ENCODE results near the gene CCKAR. TPM values are rescaled to one million over a fixed set of nuclear protein-coding genes. Genes with fewer than 3 reads are reported as not detected.

The CCKAR gene
- total RNA-seq, 1 experiment from 2014 or later: not detected

DNA sequence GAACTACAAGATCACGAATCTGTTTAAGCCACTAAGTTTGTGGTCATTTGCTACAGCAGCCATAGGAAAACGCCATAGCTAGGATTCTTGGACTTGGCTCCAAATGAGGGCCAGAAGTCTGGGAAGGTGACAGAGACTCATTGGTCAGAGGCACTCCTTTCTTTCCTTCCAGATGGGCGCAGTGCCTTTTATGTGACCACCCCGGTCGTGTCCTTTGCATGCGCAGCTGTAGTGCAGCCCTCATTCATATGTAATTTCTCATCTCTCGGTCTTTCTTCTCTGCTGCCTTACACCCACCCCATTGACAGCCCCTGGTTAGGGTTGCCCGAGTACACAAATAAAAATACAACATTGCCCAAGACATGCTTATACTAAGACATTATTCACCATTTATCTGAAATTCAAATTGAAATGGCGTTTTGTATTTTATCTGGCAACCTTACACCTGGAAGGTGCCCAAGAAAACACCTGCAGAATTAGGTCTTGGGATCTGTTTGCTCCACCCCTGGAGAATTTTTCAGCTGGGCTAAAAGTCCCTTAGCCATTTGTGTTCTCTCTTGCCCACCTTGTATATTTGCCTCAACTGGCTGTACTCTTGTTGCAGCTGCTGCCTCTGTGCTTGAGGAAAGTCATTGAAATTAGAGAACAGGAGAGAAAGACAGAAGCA lies 21.9 kb downstream of the CCKAR start:
- in situ Hi-C loops (cut with HindIII; ENCODE audit: low pct_unique_long_range_greater_than_20kb, low sequenced_read_pairs): no loop called here
- no peak for DNase-seq (ENCODE audit: low read depth, low spot score)

DNA sequence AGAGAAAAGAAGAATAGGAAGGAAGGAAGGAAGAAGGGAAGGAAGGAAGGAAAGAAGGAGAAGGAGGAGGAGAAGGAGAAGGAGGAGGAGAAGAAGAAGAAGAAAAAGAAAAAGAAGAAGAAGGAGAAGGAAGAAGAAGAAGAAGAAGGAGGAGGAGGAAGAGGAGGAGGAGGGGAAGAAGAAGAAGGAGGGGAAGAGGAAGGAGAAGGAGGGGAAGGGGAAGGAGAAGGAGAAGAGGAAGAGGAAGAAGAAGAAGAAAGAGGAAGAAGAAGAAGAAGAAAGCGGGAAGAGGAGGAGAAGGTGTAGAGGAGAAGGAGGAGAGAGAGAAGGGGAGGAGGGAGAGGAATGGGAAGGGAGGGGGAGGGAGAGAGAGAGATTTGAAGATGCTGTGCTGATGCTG lies 22.6 kb downstream of the CCKAR start:
- in situ Hi-C loops (cut with HindIII; ENCODE audit: low pct_unique_long_range_greater_than_20kb, low sequenced_read_pairs): no loop called here
- no peak for DNase-seq (ENCODE audit: low read depth, low spot score)

DNA sequence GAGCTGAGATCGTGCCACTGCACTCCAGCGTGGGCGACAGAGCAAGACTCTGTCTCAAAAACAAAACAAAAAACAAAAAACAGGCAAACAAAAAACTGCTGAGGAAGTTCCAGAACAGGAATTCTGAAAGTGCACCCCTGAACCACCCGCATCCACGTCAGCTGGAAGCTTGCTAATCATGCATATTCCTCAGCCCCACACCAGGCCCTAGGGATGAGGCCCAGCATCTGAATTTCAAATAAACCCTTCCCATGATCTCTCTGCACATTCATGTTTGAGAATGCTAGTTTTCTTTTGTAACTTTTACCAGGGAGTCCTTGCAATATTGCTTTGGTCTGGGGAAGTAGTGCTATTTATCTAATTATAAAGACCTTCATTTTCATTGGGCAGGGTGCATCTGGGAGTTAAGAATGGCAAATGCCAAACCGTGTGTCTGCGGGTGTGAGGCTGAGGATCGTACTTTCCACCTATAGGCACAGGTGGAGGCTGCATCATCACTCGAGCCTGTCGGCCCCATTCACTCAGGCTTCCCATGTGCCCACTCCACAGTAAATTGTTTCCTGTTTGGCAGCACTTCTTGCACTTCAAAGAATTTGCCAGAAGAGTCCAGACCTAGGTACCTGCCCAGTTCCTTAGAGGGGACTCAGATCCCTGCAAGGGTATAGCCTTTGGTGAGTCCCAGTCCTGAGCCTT lies 23.6 kb downstream of the CCKAR start:
- in situ Hi-C loops (cut with HindIII; ENCODE audit: low pct_unique_long_range_greater_than_20kb, low sequenced_read_pairs): no loop called here
- no peak for DNase-seq (ENCODE audit: low read depth, low spot score)

DNA sequence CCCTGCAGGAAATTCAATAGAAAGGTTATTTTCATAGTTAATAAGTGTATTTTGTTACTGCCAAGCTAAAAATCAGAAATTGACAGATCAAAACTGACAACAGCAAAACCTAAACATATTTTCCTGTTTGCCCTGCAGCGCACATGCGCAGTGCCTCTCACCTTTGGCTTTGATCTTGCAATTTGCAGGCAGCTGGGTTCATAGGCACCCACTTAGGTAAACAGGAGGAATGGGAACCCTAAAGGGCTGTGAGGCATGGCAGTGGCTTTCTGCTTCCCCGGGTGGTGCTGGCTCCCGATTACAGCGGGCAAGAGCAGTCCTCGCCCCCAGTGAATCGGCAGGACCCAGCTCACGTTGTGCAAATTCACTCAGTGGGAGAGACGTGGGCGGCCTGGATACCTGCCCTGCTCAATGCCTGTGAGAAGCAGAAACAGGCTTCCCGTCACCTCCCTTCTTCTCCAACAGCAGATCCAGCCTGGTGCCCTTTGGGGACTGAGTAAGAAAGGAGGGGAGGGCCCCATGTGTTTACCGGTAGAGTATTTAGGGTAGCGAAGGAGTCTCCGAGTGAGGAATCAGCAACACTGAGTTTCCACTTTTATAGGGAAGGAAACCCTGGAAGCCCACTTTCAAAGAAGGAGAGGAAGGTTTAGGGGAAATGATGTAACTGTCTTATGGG lies 25.7 kb downstream of the CCKAR start:
- DNase-seq (ENCODE audit: low read depth, low spot score): no peak
- in situ Hi-C loops (cut with HindIII; ENCODE audit: low pct_unique_long_range_greater_than_20kb, low sequenced_read_pairs): no loop called here

DNA sequence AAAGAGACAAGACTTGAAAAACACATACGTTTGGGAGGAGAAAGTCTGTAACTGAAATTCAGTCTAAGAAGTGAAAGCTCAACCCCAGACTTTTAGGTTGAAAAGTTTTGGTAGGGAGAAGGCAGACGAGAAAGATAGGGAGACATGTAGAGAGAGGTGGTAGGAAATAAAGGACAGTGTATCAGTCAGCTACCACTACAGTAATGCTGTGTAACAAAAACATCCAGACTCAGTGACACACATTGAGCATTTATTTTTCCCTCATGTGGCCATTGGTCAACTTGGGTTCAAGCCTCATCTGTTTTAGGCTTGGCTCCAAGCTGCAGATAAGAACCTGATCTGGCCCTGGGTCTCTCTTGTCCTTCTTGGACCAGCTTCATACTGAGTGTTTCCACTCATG lies 26.9 kb downstream of the CCKAR start:
- in situ Hi-C loops (cut with HindIII; ENCODE audit: low pct_unique_long_range_greater_than_20kb, low sequenced_read_pairs): no loop called here
- DNase-seq (ENCODE audit: low read depth, low spot score): no peak

DNA sequence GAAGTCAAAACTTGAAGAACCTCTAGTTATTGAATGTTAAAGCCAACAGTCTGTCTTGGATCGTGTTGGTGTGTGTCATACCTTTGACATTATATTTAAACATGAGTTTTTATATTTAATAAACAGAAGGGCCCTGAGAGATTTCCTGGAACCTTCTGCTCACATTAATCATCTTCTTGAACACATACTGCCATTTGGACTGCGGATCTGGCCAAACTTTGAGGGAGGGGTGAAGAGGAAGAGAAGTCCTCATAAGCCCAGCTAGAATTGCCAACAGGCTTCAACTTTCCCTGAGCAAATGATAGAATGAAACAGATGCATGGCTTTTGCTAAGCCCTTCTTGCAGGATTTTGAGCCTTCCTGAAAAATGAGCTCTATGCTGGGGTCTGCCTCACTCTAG lies 27.4 kb downstream of the CCKAR start:
- in situ Hi-C loops (cut with HindIII; ENCODE audit: low pct_unique_long_range_greater_than_20kb, low sequenced_read_pairs): no loop called here
- no peak for DNase-seq (ENCODE audit: low read depth, low spot score)

DNA sequence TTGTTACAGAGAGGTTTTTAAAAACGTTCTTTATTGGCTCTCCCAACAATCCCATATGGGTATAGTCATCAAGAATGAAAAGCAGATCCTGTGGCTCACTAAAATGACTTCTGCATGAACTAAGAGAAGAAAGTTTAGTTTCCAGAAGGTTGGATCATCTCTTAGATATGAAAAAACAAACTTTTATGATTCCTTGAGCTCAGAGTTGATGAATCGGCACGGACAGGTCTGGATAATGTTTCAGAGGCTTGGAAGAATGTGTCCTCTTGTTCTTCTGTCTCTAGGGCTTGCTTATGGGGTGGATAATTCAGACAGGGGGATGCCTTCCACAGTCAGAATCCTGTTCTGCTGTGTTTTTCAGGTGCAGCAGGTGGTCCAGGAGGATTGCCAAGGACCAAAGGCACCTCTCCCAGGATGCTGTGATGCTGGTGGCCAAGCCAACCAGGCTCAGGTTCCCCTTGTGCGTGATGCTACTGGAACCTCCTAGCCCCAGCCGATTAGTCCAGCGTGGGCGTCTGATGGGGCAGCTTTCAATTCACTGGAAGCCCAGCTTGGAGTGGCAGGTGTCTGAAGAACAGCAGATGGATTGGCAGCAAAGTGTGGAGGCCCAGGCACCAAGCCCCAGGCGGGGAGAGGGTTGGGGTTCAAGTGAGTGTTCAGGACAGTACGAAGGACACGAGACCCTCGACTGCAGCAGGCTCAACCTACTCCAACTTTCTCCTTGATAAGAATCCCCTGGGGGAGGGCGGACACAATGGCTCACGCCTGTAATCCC lies 30.3 kb downstream of the CCKAR start:
- in situ Hi-C loops (cut with HindIII; ENCODE audit: low pct_unique_long_range_greater_than_20kb, low sequenced_read_pairs): no loop called here
- DNase-seq (ENCODE audit: low read depth, low spot score): no peak

DNA sequence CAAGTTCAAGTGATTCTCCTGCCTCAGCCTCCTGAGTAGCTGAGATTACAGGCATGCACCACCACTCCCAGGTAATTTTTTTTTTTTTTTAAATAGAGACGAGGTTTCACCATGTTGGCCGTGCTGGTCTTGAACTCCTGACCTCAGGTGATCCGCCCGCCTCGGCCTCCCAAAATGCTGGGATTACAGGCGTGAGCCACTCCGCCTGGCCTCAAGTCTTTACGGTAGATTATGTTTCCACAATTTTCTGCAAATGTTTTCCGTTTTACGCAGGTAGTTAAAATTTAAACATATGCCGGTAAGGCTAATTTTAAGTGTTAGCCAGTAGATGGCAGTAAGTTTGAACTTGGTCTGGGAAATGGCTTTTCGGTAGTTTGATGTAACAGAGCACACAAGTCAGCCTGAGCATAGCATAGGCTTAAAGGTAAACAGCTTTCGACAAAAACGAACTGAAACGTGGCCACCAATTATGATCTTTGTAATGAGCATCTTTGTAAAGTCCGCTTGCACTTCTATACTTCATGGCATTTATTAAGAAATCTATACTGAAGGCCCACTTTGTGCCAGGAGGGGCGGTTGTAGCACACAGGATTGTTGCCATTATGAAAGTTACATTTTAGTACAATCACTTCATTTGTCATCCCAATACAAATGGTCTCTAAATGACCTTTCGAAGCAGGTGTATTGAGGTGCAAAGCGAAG lies 31.1 kb downstream of the CCKAR start:
- DNase-seq (ENCODE audit: low read depth, low spot score): peak; percentile 58
- in situ Hi-C loops (cut with HindIII; ENCODE audit: low pct_unique_long_range_greater_than_20kb, low sequenced_read_pairs): no loop called here

DNA sequence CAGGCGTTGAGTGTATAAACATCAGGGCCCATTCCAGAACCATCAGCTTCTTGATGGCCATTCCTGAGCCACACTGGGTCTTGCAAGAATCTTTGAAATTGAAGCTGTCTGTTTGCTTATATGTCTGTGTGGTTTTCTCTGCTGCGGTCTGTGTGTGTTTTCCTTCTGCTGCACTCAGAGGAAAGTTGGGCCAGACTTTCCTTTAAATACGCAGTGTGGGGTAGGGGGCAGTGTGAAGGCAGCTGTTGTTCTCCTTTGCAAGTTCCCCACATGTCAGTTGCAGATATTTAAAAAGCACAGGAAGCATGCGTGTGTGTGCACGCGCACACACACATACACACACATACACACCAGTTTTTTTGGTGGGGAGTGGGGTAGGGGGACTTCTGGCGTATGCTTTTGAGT lies 32.1 kb downstream of the CCKAR start:
- no peak for DNase-seq (ENCODE audit: low read depth, low spot score)
- in situ Hi-C loops (cut with HindIII; ENCODE audit: low pct_unique_long_range_greater_than_20kb, low sequenced_read_pairs): no loop called here

DNA sequence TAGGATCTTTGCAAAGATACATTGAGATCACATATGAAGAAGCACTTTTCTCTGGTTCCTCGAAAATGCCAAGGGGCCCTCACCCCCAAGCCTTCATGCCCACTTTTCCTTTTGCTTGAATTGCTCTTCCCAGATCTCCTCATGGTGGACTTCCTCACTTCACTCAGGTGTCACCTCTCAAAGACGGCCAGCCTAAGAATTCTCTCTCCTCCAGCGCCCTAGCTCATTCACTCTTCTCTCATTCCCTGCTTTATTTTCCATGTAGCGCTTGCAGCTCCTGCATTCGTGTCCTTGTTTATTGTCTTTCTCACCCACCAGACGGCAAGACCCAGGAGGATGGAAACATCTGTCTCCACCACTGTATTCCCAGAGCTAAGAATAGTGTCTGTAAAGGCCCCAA lies 32.9 kb downstream of the CCKAR start:
- DNase-seq (ENCODE audit: low read depth, low spot score): no peak
- in situ Hi-C loops (cut with HindIII; ENCODE audit: low pct_unique_long_range_greater_than_20kb, low sequenced_read_pairs): no loop called here

DNA sequence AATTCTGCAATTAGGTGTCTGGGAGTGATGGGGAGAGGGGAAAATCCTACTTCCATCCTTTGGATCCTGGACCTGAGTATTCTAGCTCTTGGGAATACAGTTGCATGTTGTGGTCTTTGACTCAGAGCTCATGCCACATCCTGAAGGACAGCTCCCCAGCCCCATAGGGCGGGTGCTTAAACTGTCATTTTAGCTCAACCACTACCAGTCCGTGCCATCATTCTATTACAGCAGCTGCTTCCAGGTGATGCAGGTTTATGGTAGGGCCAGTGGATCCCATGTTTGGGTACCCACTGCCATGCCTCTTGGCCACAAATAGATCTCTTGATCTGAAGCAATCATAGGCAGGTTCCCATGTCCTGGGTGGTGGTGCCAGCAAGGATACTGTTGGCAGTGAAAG lies 34.7 kb downstream of the CCKAR start:
- DNase-seq (ENCODE audit: low read depth, low spot score): no peak
- in situ Hi-C loops (cut with HindIII; ENCODE audit: low pct_unique_long_range_greater_than_20kb, low sequenced_read_pairs): no loop called here

DNA sequence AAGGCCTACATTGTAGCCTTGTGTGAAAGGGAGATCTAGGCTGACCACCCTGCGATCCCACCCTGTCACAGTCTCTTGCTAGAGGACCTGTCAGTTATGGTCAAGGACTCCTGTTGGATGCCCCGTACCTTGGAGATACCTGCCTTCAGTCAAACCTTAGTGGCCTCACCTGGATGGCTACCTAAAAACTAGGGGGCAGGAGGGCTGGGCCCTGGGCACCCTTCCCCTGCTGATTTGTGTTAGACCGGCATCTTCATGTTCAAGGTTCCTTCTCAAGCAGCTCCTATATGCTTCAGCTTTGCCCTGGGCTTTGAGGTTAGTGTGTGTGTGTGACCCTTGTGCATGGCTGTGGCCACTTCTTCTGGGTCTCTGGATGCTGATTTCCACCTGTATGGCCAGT lies 35.3 kb downstream of the CCKAR start:
- in situ Hi-C loops (cut with HindIII; ENCODE audit: low pct_unique_long_range_greater_than_20kb, low sequenced_read_pairs): no loop called here
- DNase-seq (ENCODE audit: low read depth, low spot score): no peak

DNA sequence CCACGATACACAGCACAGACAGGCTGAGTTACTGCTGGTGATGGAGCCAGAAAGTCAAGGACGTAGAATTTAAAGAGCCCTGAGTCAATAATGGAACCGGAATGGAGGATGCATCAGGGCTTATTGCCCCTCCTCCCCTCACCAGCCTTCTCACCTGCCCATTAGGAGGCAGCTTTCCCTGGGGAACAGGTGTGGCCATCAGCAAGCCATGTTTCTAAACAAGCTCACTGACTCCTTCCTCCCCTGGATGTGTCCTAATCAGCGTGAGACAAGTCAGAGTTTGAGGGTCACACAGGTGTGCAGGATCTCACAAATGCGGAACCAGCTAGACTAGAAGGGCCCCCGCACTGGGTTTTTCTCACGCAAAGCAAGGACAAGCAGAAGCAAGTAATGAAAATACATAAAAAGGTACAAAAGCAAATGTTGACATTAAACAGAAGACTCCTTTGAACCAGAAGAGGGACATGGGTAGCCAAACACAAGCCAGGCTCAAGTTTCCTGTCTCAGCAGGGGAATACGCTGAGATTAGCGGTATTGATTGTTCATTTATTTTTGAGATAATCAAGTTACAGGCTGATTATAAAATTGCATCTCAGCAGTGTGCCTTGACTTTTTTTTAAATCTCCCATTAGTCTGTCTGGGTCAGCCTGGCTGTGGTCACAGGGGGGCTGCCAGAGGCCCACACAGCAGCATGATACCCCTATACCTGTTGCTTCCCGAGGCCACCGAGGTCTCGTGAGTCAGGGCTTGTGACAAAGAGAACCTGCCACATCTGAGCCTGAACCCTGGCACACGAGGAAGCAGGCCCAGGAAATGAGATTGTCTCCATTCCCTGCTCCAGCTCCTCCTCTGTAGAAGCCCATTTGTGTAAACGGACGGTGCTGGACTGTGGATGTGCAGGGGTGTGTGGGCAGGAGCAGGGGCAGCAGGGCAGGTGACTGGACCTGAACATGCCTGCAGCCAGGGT lies 37.4 kb downstream of the CCKAR start:
- DNase-seq (ENCODE audit: low read depth, low spot score): no peak
- in situ Hi-C loops (cut with HindIII; ENCODE audit: low pct_unique_long_range_greater_than_20kb, low sequenced_read_pairs): no loop called here

DNA sequence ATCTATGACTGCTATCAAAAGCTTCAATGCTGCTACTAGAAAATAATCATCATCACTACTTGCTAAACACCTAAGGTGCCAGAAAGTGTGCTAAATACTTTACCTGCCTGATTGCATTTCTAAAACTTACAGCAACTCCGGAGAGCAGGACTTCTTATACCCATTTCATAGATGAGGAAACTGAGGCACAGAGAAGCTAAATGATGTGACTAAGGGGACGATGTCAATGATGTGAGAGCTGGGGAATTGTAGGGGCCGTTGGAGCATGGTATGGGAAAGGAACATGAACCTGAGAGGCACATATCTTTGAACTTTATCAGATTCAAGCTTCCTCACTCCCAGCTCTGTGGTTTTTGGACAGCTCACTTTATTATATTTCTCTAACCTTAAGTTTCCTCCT lies 38.7 kb downstream of the CCKAR start:
- DNase-seq (ENCODE audit: low read depth, low spot score): no peak
- in situ Hi-C loops (cut with HindIII; ENCODE audit: low pct_unique_long_range_greater_than_20kb, low sequenced_read_pairs): no loop called here

DNA sequence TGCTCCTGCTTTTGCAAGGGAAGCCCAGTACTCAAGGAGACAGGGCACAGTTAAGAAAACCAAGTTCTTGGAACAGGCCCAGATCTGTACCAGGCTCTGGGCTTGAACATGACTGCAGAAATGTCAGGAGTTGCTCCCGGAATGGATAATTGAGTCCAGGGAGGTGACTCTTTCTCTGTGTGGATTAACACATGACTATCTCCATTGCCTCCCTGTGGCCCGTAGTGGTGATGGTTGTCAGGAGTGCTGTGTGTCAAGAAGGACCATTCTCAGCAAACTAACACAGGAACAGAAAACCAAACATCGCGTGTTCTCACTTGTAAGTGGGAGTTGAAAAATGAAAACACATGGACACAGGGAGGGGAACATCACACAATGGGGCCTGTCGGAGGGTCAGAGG lies 39.9 kb downstream of the CCKAR start:
- DNase-seq (ENCODE audit: low read depth, low spot score): no peak
- in situ Hi-C loops (cut with HindIII; ENCODE audit: low pct_unique_long_range_greater_than_20kb, low sequenced_read_pairs): no loop called here

DNA sequence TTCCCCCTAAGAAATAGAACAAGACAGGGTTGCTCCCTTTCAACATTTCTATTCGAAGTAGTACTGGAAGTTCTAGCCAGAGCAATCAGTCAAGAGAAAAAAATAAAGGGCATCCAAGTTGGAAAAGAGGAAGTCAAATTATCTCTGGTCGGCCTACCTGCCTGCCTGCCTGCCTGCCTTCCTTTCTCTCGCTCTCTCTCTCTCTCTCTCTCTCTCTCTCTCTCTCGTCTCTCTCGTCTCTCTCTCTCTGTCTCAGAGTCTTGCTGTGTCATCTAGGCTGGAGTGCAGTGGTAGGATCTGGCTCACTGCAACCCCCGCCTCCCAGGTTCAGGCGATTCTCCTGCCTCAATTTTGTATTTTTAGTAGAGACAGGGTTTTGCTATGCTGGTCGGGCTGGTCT lies 42.9 kb downstream of the CCKAR start:
- in situ Hi-C loops (cut with HindIII; ENCODE audit: low pct_unique_long_range_greater_than_20kb, low sequenced_read_pairs): no loop called here
- no peak for DNase-seq (ENCODE audit: low read depth, low spot score)

DNA sequence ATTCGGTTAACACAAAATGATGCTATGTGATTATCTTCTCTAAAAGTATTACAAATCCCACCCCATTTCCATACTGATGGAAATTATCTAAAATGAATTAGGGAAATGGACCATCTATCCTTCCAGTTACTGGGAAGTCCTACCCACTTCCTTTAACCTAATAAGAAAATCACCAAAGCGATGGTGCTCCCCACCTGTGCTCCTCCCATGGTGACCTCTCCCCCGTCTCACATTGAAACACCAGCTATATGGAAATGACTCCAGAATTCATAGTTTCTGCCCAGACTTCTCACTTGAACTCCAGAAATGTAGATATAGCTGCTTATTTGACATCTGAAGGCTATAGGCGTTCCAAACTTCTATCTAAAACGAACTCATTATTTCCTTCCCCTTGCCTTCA lies 48.5 kb downstream of the CCKAR start:
- in situ Hi-C loops (cut with HindIII; ENCODE audit: low pct_unique_long_range_greater_than_20kb, low sequenced_read_pairs): no loop called here

More for the DNA sequence above, 48.5 kb downstream of the CCKAR start:
- DNase-seq (ENCODE audit: low read depth, low spot score): no peak

All from SK-MEL-5 (cell line).